Smooth muscle cell (in vitro differentiated cells): Measurements from ENCODE around the gene HPSE2. TPM values are rescaled to one million over a fixed set of nuclear protein-coding genes. Genes with fewer than 3 reads are reported as not detected.

ENCODE experiments used
- DNase-seq: peaks from one replicate; lab custom pipeline; 2025; ENCODE audit not compliant: unreplicated experiment; lab: John Stamatoyannopoulos, UW
- H2AFZ ChIP-seq: fragments of 200-600 bp; sonication (generic); 2 replicates; pipeline ENCODE4 v1.6.0; 2016; ENCODE audit warnings: antibody characterized with exemption, low read depth, mild to moderate bottlenecking
- H3F3A ChIP-seq: fragments of 200-600 bp; sonication (generic); 2 replicates; pipeline ENCODE4 v1.6.0; 2017; ENCODE audit warnings: antibody characterized with exemption, low read depth
- H3K27ac ChIP-seq: fragments of 200-600 bp; sonication (generic); 2 replicates; pipeline ENCODE4 v1.5.1; 2016; ENCODE audit warnings: low read depth, mild to moderate bottlenecking
- H3K27me3 ChIP-seq: fragments of 200-600 bp; sonication (generic); 2 replicates; pipeline ENCODE4 v1.6.1; 2016; ENCODE audit warnings: low read depth, mild to moderate bottlenecking
- H3K36me3 ChIP-seq: fragments of 200-600 bp; sonication (generic); 2 replicates; pipeline ENCODE4 v1.5.1; 2016; ENCODE audit warnings: low read depth
- H3K4me1 ChIP-seq: fragments of 200-600 bp; sonication (generic); 2 replicates; pipeline ENCODE4 v1.5.1; 2016; ENCODE audit warnings: low read depth
- H3K4me2 ChIP-seq: fragments of 200-600 bp; sonication (generic); 2 replicates; pipeline ENCODE4 v1.6.0; 2016; ENCODE audit warnings: mild to moderate bottlenecking
- H3K4me3 ChIP-seq: fragments of 200-600 bp; sonication (generic); 2 replicates; pipeline ENCODE4 v1.5.1; 2016; ENCODE audit warnings: mild to moderate bottlenecking
- H3K79me2 ChIP-seq: fragments of 200-600 bp; sonication (generic); 2 replicates; pipeline ENCODE4 v1.6.0; 2016; ENCODE audit warnings: low read depth, mild to moderate bottlenecking
- H3K9ac ChIP-seq: fragments of 200-600 bp; sonication (generic); 2 replicates; pipeline ENCODE4 v1.6.0; 2016; ENCODE audit warnings: low read depth
- H3K9me3 ChIP-seq: fragments of 200-600 bp; sonication (generic); replicated peaks from 2 replicates; pipeline ENCODE4 v1.5.1; 2016; ENCODE audit warnings: low read depth
- H4K20me1 ChIP-seq: fragments of 200-600 bp; sonication (generic); 2 replicates; pipeline ENCODE4 v1.6.0; 2016; ENCODE audit warnings: low read depth
- CTCF ChIP-seq: fragments of 200-600 bp; sonication (generic); IDR thresholded peaks from 2 replicates; pipeline ENCODE4 v1.5.1; 2017; ENCODE audit warnings: borderline replicate concordance, mild to moderate bottlenecking, antibody characterized with exemption; ENCODE audit not compliant: insufficient read depth, poor library complexity, severe bottlenecking
- WGBS: methylation state at CpG from one replicate; pipeline ENCODE4 v1.1.7; 2016; ENCODE audit warnings: low lambda C conversion rate; 5-methylcytosine and 5-hydroxymethylcytosine counted together
- polyA plus RNA-seq: library from polyadenylated mRNA; unstranded; fragments of >200 nt; fragmentation: Nextera tagmentation; extraction: Ambion mirVana; gene quantifications from 2 replicates; pipeline ENCODE4 v1.2.1, GENCODE V29; 2016
- total RNA-seq: library from RNA; depleted of rRNA; stranded (reverse); fragments of >200 nt; gene quantifications from 2 replicates; pipeline ENCODE4 v1.2.3, GENCODE V29; 2014

Gene HPSE2
- total and polyA plus RNA-seq, 2 experiments from 2014 or later = 0.13 TPM; not detected in 1

- no peak for TF ChIP-seq CTCF
- Histone ChIP-seq H3K9ac (no peak overlapping the region), H3K27ac (no peak overlapping the region), H3K4me2 (no peak overlapping the region), H3K27me3 (no peaks in the 10 kb centered on the region), H4K20me1 (no peaks in the 10 kb centered on the region), H3K4me3 (no peak overlapping the region), H3K4me1 (no peaks in the 10 kb centered on the region), H3K36me3 (no peaks in the 10 kb centered on the region), H3F3A (peaks cover 3% of the 10 kb centered on the region), H3K9me3 (no peaks in the 10 kb centered on the region), H2AFZ (no peak overlapping the region), H3K79me2 (no peaks in the 10 kb centered on the region)
- WGBS = 56% methylated on average over 3 of the region's 3 CpGs
- no peak for DNase-seq
These were observed 769.8 kb downstream of the HPSE2 start for GRCh38 chr10:98465866-98466265.

- no peak for DNase-seq
- Histone ChIP-seq H3K36me3 (no peaks in the 10 kb centered on the region), H3K4me2 (no peak overlapping the region), H3K27ac (no peak overlapping the region), H4K20me1 (no peaks in the 10 kb centered on the region), H3K9ac (no peak overlapping the region), H3K27me3 (no peaks in the 10 kb centered on the region), H3F3A (peaks cover 5% of the 10 kb centered on the region), H3K79me2 (no peaks in the 10 kb centered on the region), H3K4me3 (no peak overlapping the region), H3K4me1 (no peaks in the 10 kb centered on the region), H3K9me3 (no peaks in the 10 kb centered on the region), H2AFZ (no peak overlapping the region)
- no peak for TF ChIP-seq CTCF
- 80% methylated on average over 8 of the region's 8 CpGs for WGBS
These were observed 771.5 kb downstream of the HPSE2 start for GRCh38 chr10:98463976-98464754.

GRCh38 chr10:98463016-98463415 lies 772.6 kb downstream of the HPSE2 start:
- no peak for DNase-seq
- Histone ChIP-seq H3K4me3 (no peak overlapping the region), H3K9me3 (no peaks in the 10 kb centered on the region), H3K4me2 (no peak overlapping the region), H3K9ac (no peak overlapping the region), H2AFZ (no peak overlapping the region), H3K27ac (no peak overlapping the region), H4K20me1 (no peaks in the 10 kb centered on the region), H3K4me1 (no peaks in the 10 kb centered on the region), H3F3A (peaks cover 5% of the 10 kb centered on the region), H3K27me3 (no peaks in the 10 kb centered on the region), H3K79me2 (no peaks in the 10 kb centered on the region), H3K36me3 (no peaks in the 10 kb centered on the region)
- 98% methylated on average over 6 of the region's 6 CpGs for WGBS
- TF ChIP-seq CTCF = no peak

GRCh38 chr10:98461500-98461842 lies 774.2 kb downstream of the HPSE2 start:
- Histone ChIP-seq H3K27me3 (no peaks in the 10 kb centered on the region), H2AFZ (no peak overlapping the region), H3K9me3 (no peaks in the 10 kb centered on the region), H3K27ac (peak overlapping the region; percentile 71), H3K79me2 (no peaks in the 10 kb centered on the region), H3K9ac (peak overlapping the region; percentile 45), H3K4me2 (no peak overlapping the region), H3K4me1 (peaks cover 8% of the 10 kb centered on the region), H3K36me3 (no peaks in the 10 kb centered on the region), H3F3A (peaks cover 5% of the 10 kb centered on the region), H3K4me3 (no peak overlapping the region), H4K20me1 (no peaks in the 10 kb centered on the region)
- no peak for TF ChIP-seq CTCF
- DNase-seq = no peak
- 82% methylated on average over 3 of the region's 3 CpGs for WGBS
